ENCODE data around the gene CIZ1.
A peak's percentile ranks its signal among the peaks of the same experiment; 100 is the strongest.

Gene CIZ1

GRCh38 chr9:128124873-128125579 is 66.3 kb downstream of the CIZ1 start:
- DNase-seq (ENCODE audit: low read depth) = peak; percentile 72

DNA sequence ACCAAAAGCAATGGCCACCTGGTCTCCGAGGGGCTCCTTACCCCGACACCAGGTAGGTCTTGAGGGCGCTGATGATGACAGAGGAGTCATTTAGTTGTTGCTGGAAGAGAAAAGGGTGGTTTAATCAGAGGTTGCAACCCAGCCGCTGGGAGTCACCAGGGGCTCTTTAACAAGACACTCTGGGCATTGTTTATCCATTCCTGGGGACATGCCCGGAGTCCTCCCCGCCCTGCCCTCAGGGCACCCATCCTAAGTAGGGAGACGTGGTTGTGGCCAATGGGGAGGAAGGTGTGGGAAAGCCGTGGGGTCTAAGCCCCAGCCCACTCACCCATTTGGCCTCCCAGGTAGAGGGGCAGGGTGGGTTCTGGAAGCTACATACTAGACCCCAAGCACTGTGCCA is 66.9 kb downstream of the CIZ1 start:
- no peak for DNase-seq (ENCODE audit: low read depth)

DNA sequence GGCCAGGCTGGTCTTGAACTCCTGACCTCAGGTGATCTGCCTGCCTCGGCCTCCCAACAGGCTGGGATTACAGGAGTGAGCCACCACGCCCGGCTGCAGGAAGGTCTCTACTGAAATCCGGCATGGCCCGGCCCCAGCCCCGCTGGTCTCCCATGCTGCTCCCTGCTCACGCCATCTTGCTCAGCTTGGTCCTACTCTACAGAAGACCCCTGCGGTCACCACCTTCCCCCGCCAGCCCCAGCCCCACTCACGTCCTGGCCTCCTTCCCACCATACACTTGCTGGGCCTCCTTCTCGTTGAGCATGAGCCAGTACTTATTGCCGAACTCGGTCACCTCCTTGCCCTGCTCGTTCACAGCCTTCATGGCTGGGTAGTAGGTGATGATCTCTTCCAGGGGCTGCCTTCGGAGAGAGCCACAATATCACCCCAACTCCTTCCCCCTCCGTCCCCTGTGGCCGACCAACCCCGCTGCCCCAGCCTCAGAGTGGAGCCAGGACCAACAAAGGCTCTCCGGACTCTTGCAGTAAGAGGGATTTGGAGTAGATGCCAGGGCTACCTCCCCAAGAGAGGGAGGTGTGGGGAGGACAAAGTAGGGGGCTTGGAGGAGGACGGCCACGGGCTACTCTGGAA is 67.8 kb downstream of the CIZ1 start:
- DNase-seq (ENCODE audit: low read depth) = no peak

GRCh38 chr9:128122809-128123175 is 68.6 kb downstream of the CIZ1 start:
- no peak for DNase-seq (ENCODE audit: low read depth)

- no peak for DNase-seq (ENCODE audit: low read depth)
Measured at GRCh38 chr9:128121924-128122808, 69.2 kb downstream of the CIZ1 start.

GRCh38 chr9:128121466-128121810 is 69.9 kb downstream of the CIZ1 start:
- DNase-seq (ENCODE audit: low read depth) = no peak

GRCh38 chr9:128120741-128121465 is 70.5 kb downstream of the CIZ1 start:
- no peak for DNase-seq (ENCODE audit: low read depth)

- no peak for DNase-seq (ENCODE audit: low read depth)
Measured at GRCh38 chr9:128120061-128120740, 71.2 kb downstream of the CIZ1 start.

DNA sequence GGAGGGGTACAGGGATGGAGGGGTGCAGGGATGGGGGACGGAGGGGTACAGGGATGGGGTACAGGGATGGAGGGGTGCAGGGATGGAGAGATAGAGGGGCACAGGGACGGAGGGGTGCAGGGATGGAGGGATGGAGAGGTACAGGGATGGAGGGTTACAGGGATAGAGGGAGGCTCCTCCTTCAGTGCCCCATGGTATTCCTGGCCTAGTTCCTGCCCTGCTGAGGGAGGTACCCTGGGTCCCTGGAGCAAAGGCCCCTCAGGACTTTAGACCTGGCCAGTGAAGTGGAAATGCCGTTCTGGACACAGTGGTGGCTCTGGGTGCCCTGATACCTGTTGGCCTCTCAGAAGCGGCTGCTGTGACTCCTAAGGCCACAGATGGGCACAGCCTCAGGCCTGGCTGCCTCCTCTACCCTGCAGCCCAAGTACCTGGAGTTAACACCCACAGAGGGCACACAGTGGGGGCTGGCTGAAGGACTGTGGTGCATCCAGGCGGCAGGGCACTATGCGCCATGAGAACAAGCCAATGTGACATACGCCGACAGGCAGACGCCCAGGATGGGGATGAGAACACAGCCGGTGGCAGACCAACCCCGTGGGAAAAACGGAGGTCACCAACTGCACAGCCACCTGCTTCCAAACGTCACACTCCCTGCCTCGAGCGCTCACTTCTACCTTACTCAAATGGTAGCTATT is 72.3 kb downstream of the CIZ1 start:
- no peak for DNase-seq (ENCODE audit: low read depth)

DNA sequence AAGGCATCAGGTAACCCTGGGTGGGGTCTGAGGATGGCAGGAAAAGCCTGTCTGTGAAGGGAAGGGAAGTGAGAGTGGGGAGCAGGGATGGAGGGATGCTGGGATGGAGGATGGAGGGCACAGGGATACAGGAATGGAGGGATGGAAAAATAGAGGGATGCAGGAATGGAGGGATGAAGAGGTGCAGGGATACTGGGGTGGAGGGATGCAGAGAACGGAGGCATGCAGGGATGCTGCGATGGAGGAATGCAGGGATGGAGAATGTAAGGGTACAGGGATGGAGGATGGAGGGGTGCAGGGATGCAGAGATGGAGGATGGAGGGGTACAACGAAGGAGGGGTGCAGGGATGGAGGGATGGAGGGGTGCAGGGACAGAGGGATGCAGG is 72.9 kb downstream of the CIZ1 start:
- no peak for DNase-seq (ENCODE audit: low read depth)

DNA sequence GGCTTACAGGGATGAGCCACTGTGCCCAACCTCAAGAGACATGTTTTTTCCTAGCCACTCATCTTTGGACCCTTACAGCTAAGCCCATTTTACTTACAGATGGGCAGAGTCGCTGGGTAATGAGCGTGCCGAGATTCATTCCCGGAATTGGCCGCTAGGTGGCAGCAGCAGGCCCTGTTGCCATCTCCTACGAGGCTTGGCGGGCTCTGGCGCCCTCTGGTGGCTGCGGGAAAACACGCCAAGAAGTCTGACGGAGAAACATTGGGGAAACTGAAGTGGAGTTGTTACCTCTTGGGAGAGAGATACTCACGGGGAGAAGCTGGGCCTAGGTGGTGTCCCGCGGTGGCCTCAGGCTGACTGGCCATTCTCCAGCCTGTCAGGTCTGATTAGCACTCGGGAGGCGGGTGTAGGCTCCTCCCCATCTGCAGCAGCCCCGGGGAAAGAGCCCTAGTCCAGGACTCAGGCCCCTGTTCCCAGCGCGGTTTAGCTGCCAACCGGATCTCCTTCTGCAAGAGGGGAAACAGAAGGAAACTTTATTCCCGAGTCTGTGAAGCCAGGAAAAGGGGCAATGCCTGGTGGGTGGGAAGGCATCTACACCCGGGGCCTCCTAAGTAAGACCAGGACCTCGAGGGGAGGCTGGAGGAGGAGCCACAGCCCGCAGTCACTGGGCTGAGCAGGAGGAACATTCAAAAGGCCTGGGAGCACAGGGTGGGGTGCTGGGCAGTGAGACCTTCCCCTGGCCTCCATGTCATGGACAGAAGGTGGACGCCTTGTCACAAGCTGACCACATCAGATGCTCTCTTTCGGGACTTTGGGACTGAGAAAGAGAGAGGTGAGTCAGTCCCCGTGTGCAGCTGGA is 73.5 kb downstream of the CIZ1 start:
- DNase-seq (ENCODE audit: low read depth) = peak; percentile 88

DNA sequence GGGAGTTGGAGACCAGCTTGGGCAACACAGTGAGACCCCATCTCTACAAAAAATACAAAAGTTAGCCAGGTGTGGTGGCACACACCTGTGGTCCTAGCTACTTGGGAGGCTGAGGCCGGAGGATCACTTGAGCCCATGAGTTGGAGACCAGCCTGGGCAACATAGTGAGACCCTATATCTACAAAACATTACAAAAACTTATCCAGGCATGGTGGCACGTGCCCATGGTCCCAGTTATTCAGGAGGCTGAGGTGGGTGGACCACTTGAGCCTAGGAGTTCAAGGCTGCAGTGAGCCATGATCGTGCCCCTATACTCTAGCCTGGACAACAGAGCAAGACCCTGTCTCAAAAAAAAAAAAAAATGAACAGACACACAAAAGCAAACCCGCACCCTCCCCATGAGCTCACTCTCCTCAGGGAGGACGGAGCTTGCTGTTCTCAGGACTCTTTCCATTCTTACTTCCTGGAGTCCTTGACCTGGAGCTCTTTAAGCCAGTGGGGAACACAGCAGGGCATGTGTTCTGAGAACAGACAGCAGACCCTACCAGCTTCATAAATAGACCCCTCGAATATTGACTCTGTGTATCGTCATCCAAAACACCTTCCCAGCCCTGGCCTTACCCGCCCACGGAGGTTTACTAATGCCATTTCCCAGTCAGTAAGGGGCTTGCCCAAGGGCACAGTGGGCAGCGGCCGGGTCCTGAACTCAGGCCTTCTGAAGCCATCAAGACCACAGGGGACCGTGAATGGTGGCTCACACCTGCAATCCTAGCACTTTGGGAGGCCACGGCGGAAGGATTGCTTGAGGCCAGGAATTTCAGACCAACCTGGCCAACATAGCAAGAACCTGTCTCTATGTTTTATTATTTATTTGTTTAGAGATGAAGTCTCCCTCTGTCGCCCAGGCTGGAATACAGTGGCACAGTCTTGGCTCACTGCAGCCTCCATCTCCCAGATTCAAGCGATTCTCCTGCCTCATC is 75.0 kb downstream of the CIZ1 start:
- no peak for DNase-seq (ENCODE audit: low read depth)
